GM21515 (cell line): ENCODE results near the gene PPP6R2.
"Not testable (repeated sequence)": the region's sequence is repeated elsewhere in the genome, so short reads cannot be mapped to it uniquely, and the experiment has no call there.

Experiments
- ATAC-seq: cut with Tn5 transposase; IDR thresholded peaks from one replicate; pipeline ENCODE4 v1.9.1; 2021; ENCODE audit not compliant: unreplicated experiment

The PPP6R2 gene

GRCh38 chr22:50425179-50425916, 82.2 kb downstream of the PPP6R2 start:
- no peak for ATAC-seq

GRCh38 chr22:50432131-50432876, 89.2 kb downstream of the PPP6R2 start:
- no peak for ATAC-seq

GRCh38 chr22:50432877-50433510, 89.9 kb downstream of the PPP6R2 start:
- ATAC-seq: not testable (repeated sequence)

GRCh38 chr22:50434849-50435248, 91.7 kb downstream of the PPP6R2 start:
- ATAC-seq: no peak

- no peak for ATAC-seq
These were observed 92.3 kb downstream of the PPP6R2 start for GRCh38 chr22:50435291-50436014.

GRCh38 chr22:50436015-50436830, 93.1 kb downstream of the PPP6R2 start:
- no peak for ATAC-seq

- no peak for ATAC-seq
These were observed 93.8 kb downstream of the PPP6R2 start for GRCh38 chr22:50436841-50437341.

GRCh38 chr22:50437511-50438304, 94.6 kb downstream of the PPP6R2 start:
- no peak for ATAC-seq

GRCh38 chr22:50438305-50439275, 95.5 kb downstream of the PPP6R2 start:
- ATAC-seq: no peak

- no peak for ATAC-seq
These were observed 96.3 kb downstream of the PPP6R2 start for GRCh38 chr22:50439314-50439870.

GRCh38 chr22:50439871-50440331, 96.8 kb downstream of the PPP6R2 start:
- ATAC-seq: no peak

GRCh38 chr22:50440544-50441249, 97.6 kb downstream of the PPP6R2 start:
- ATAC-seq: no peak

- no peak for ATAC-seq
These were observed 98.4 kb downstream of the PPP6R2 start for GRCh38 chr22:50441428-50441993.

- ATAC-seq: no peak
These were observed 100.1 kb downstream of the PPP6R2 start for GRCh38 chr22:50443197-50443596.

- no peak for ATAC-seq
These were observed 100.9 kb downstream of the PPP6R2 start for GRCh38 chr22:50443801-50444625.

GRCh38 chr22:50444663-50445062, 101.5 kb downstream of the PPP6R2 start:
- ATAC-seq: no peak
